Measurements from ENCODE around the gene KIT.
"Not testable (repeated sequence)": the region's sequence is repeated elsewhere in the genome, so short reads cannot be mapped to it uniquely, and the experiment has no call there.

KIT gene

GRCh38 chr4:54657551-54658251 is at the start of gene KIT:
TSS of gene KIT (plus strand) at chr4:54657957. CDS start at chr4:54658015, 58 bp downstream.
- peak; percentile 26 to 27 for DNase-seq

GRCh38 chr4:54609310-54609709 is 48.4 kb upstream of the KIT start:
- no peak for DNase-seq

DNA sequence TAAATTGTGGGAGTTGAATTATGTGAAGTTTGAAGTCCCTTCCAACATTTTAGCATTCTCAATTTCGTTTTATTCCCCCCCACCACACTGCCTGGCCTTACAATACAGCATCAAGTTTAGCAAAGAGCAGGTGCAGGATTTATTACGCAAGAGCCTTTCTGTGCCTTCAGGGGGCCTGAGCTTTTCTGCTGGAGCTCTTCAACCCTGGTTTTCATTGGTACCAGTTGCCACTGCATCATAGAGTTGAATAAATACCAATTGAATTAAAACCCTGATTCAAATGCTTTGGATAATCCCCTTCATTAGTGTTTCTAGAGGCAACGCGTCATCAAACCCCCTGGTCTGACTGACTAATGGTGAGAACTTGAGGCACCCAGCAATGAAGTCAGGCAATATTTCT is 43.6 kb upstream of the KIT start:
- DNase-seq, result no peak

DNA sequence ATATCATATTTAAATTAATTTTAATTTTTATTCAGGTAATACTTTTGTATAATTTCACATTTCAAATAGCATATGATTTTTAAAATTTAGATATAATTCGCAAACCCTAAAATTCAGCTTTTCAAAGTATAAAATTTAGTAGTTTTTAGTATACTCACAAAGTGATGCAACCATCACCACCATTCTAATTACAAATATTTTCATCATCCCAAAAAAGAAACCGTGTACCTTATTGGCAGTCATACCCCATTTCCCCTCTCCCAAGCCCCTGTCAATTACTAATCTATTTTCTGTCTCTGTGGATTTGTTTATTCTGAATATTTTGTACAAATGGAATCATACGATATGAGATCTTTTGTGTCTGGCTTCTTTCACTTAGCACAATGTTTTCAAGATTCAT is 37.0 kb upstream of the KIT start:
- no peak for DNase-seq

- no peak for DNase-seq
These were observed 32.4 kb upstream of the KIT start for GRCh38 chr4:54625391-54625790.

DNA sequence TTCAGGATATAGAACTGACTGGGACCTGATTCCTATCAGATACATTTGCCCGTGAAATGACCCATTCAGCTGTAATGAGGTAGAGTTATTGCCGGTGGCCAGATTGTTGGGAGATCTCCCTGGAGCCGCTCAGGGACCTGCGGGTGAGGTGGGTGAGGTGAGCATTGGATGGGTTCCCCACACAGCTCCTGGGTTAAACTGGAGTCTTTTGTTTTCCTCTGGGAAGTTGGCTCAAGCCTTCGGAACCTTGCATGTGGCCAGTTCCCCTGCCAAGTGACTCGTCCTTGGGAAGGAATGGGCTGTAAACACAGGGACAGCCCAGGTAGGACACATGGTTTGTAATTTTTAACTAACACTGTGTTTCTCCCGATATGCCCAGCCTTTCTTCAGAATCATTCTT is 31.6 kb upstream of the KIT start:
- DNase-seq, result no peak

GRCh38 chr4:54632537-54632936 is 25.2 kb upstream of the KIT start:
- DNase-seq, result no peak

DNA sequence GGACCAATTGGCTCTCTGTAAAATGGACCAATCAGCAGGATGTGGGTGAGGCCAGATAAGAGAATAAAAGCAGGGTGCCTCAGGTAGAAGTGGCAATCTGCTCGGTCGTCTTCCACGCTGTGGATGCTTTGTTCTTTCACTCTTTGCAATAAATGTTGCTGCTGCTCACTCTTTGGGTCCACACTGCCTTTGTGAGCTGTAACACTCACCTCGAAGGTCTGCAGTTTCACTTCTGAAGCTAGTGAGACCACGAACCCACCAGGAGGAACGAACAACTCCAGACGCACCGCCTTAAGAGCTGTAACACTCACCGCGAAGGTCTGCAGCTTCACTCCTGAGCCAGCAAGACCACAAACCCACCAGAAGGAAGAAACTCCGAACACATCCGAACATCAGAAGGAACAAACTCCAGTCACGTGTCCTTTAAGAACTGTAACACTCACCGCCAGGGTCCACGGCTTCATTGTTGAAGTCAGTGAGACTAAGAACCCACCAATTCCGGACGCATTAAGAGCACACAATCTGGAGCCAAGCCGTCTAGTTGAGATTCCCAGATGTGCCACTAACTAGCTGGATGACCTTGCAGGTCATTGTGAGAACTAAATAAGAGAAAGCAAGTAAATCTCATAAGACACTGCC is 24.5 kb upstream of the KIT start:
- not testable (repeated sequence) for DNase-seq

DNA sequence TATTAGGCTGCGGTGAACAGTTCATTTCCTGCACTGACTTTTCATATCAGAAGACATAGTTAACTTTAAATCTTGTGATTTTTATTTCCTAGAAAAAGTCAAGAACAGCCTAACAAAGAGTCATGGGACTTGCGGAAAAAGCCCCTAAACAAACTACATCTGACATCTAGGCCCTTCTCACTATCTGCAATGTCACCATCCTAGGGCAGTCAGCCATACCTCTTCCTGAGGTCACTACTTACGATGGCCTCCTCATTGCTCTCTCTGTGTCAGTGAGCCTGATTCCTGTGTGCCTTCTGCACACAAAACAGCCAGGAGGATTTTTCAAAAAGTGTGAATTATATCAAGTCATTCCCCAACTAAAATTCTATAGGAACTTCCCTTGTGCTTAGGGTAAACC is 22.4 kb upstream of the KIT start:
- no peak for DNase-seq

DNA sequence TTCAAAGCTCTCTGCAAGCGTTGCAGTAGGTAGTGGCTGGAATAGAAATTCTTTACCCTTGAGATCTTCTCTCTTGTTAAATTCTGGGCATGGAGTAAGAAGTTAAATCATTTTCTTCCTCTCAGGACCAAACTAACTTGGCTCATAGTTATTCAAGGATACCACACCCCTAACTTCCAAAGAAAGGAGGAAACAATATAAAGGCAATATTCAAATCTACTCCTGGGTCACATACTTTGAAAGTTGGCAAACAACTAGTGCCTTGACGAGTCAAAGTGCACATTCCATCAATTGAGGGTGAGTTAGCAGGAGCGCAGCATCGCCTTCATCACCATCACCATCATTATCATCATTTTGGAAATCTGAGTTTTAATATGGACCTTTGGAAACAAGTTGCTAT is 20.4 kb upstream of the KIT start:
- DNase-seq, result no peak

DNA sequence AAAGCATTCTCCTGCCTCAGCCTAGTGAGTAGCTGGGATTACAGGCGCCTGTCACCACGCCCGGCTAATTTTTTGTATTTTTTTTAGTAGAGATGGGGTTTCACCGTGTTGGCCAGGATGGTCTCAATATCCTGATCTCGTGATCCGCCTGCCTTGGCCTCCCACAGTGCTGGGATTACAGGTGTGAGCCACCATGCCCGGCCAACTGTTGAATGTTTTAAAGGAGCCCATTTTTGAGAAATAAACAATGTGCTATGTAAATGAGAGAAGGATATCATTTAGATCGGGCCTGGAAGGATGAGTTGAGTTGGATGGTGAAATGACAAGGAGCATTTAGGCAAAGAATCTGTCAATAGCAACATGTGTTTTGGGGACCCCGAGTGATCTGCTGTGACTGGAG is 16.7 kb upstream of the KIT start:
- not testable (repeated sequence) for DNase-seq

GRCh38 chr4:54643172-54643571 is 14.6 kb upstream of the KIT start:
- DNase-seq, result no peak

DNA sequence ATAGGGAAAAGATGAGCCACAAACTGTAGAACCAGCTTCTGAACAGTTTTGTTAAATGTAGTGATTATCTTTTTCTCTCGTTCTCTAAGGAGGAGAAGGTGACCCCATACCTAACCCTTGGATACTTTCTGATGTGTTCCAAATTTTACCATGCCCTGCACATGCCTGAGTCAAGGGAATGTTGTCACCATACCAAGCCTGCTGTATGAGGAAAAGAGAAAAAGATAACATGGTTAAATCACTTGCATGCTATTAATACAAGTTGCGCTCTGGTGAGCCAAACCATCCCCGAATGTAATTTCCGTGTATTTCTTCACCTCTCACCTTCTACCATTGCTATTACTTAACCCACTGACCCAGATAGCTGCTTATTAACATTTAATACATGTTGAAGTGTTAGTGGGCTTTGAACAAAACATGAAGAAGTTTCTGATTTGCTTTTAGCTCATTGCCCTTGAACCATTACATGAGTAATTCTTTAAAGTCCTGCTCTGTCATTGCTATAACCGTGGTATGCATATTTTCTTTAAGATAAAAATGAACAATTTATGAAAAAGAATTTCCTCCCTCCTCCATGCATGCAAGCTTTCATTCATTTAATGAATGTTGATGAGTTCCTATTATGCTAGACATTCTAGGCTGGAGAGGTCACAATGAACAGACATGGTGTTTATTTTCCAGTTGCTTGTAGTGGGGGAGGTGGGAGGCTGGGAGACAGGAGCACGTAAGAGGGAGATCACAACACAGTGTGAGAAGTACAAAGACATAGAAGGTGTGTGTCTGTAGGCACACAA is 13.6 kb upstream of the KIT start:
- DNase-seq, result no peak

DNA sequence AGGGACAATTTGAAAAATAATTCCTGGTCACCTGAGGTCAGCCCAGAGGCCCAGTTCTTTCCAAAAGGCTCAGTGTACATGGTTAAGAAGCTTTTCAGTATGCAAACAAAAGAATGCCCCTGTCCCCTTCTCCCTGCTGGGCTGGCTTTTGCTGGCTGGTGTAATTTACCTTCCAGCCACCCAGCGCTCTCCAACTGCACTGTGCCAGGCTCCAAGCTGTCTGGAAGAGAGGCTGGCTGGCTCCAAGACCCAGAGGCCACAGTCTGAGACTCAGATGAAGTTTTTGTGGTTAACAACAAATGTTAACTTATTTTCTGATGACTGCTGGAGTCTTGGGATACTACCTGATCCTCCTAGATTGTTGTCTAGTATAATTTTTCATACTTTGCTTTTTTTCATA is 11.9 kb upstream of the KIT start:
- DNase-seq, result no peak

- no peak for DNase-seq
These were observed 10.7 kb upstream of the KIT start for GRCh38 chr4:54647070-54647469.

- no peak for DNase-seq
These were observed 6.7 kb upstream of the KIT start for GRCh38 chr4:54651050-54651449.

GRCh38 chr4:54654753-54655152 is 3.0 kb upstream of the KIT start:
- DNase-seq, result no peak

GRCh38 chr4:54657185-54657550 is 589 bp upstream of the KIT start:
- no peak for DNase-seq

DNA sequence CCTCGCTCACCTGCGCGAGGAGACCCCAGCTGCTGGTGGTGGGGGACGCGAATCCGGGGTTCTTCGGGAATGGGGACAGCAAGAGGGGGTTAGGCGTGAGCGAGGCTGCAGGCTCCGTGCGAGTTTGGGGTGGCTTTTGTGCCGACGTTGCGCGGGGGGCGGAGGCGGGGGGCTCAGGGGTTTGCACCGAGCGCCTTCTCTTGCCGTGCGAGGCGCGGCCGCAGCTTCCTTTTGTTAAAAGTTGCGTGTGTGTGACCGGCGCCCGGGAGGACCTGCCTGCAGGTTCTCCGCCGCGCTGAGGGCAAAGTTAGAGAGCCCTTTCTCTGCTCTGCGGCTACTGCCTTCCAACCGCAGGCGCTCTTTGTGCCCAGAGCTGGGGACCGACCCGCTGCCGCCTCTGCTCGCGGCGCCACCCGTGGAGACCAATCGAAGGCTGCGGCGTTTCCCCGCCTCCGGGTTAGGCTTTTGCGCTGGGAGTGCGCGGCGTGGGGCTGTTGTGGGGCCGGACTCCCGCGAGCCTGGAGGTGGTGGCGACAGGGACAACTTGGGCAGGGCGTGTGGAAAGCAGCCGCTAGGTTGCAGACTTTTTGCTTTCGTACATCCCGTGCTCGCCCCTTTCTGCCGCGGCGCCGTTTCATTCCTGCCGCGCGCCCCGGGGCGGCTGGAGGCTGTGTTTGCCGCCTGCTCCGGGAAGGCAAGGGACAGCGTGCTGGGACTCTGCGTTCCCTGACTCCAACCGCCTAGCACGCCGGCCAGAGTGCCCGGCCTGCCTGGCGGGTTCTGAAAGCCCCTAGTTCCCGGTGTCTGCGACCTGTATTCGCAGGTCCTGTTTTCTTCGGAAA is 716 bp downstream of the KIT start:
- peak; percentile 39 to 49 for DNase-seq

- no peak for DNase-seq
These were observed 1.6 kb downstream of the KIT start for GRCh38 chr4:54659313-54659712.

DNA sequence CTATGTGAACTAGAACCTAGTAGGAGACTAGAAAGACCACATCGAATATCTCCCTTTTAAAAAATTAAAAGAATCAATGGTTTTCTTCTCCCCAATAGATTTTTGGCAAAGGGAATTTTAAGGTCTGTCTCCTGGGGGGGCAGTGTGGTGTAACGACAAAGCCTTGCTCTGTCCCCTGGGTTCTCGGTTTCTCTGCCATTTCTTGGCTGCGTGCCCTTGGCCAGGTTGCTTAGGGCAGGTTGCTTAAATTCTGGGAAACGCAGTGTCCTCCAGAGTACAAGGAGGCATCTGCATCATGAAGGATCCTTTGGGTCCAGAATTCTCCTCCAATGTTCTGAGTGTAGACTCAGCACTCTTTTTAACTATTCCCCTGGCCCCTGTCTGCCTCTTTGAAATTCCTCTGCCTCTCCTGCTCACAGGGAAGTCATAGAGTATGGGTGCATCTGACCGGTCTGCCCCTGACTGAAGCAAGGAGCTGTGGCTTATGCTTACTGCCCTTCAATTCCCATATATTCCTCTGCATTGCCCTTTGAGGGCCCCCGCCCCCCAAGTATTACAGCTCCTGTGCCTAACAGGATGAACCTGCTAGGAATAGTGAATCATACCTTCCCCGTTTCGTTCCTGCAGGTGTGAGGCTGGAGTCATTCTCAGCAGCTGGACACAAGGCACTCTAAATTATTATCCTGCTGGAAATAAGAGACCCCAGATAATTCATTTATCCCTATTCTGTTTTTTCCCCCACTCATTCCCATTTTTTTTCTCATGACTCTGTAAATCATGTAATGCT is 2.2 kb downstream of the KIT start:
- no peak for DNase-seq

GRCh38 chr4:54660591-54660990 is 2.8 kb downstream of the KIT start:
- DNase-seq, result no peak
